Left lung (tissue), 10 donors: ENCODE results near the gene TMED4. TPM values are rescaled to one million over a fixed set of nuclear protein-coding genes. Genes with fewer than 3 reads are reported as not detected.

ENCODE experiments used
- ATAC-seq: fragments of 200-7000 bp; cut with Tn5 transposase; one replicate; pipeline ENCODE4 v1.9.1; 2020; ENCODE audit warnings: moderate library complexity
- DNase-seq, 4 donors: peaks; one replicate each; pipeline ENCODE4 v3.0.0-alpha.2; 2013 to 2020
- H3K27ac ChIP-seq, 2 donors: fragments of 200-600 bp; sonication (generic) in 1 of 2; one replicate each; pipeline versions ENCODE4 v1.5.0 to v1.8.0; 2020 to 2021
- H3K27me3 ChIP-seq, 2 donors: fragments of 200-600 bp; sonication (generic) in 1 of 2; one replicate each; pipeline versions ENCODE4 v1.5.0 to v1.8.0; 2020 to 2021
- H3K36me3 ChIP-seq, 2 donors: fragments of 200-600 bp; sonication (generic) in 1 of 2; one replicate each; pipeline versions ENCODE4 v1.5.0 to v1.8.0; 2020 to 2021
- H3K4me1 ChIP-seq, 2 donors: fragments of 200-600 bp; one replicate each; pipeline ENCODE4 v1.8.0; 2021
- H3K4me3 ChIP-seq, 2 donors: fragments of 200-600 bp; sonication (generic) in 1 of 2; one replicate each; pipeline versions ENCODE4 v1.5.0 to v1.8.0; 2020 to 2021; ENCODE audit warnings: mild to moderate bottlenecking in 1 of 2
- H3K9me3 ChIP-seq, 2 donors: fragments of 200-600 bp; sonication (generic) in 1 of 2; one replicate each; pipeline versions ENCODE4 v1.5.0 to v1.8.0; 2020 to 2021
- intact Hi-C, 2 donors: fragments of 100-400 bp; cut with DNase I; formaldehyde crosslinking; loops; one replicate each; pipeline versions ENCODE4 v1.11.2 to v1.14.2; 2022
- polyA plus RNA-seq, 6 donors: library from polyadenylated mRNA; unstranded; fragments of 120-200 nt; gene quantifications; one replicate each; pipeline ENCODE4 v1.2.1, GENCODE V29; 2013; ENCODE audit not compliant: insufficient read length in 6 of 6
- total RNA-seq, 2 donors: library from RNA; stranded (reverse); fragmentation: NEBNext Ultra II Directional; extraction: Animal tissue kit (Norgen Biotek cat#: 25700); gene quantifications; one replicate each; pipeline ENCODE4 v1.2.1, GENCODE V29; 2021
- TF ChIP-seq, protein P1 (sequence below), 2 donors: fragments of 200-600 bp; sonication (generic) in 1 of 2; IDR thresholded peaks; one replicate each; pipeline versions ENCODE4 v1.5.0 to v1.8.0; 2021; ENCODE audit warnings: antibody characterized with exemption in 2 of 2
- donor health status: DM: no; HTN: yes; CAD: no.
- donor health status: DM: no; HTN: no; CAD: no.

The TMED4 gene
- total and polyA plus RNA-seq, 8 donors, result 69.6 to 102 (median 91.5) TPM

DNA sequence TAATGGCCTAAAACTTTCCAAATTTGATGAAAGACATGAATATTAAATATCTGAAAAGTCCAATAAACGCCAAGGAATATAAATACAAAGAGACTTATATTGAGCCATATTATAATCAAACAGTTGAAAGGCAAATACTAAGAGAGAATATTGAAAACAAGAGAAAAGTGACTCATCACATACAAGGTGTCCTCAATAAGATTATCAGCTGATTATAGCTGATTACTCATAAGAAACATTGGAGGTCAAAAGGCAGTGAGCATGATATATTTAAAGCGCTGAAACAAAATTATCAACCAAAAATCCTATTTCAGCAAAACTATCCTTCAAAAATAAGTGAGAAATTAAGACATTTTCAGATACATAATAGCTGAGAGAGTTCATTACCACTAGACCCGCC, 33.1 kb downstream of the TMED4 start:
- no peak overlapping the region for H3K27ac ChIP-seq
- intact Hi-C loops, result no loop called here
- ATAC-seq (no peak), DNase-seq (no peak)
- H3K4me3 ChIP-seq, result no peak overlapping the region
- no peaks in the 10 kb centered on the region for H3K9me3 ChIP-seq
- TF ChIP-seq, protein P1, sequence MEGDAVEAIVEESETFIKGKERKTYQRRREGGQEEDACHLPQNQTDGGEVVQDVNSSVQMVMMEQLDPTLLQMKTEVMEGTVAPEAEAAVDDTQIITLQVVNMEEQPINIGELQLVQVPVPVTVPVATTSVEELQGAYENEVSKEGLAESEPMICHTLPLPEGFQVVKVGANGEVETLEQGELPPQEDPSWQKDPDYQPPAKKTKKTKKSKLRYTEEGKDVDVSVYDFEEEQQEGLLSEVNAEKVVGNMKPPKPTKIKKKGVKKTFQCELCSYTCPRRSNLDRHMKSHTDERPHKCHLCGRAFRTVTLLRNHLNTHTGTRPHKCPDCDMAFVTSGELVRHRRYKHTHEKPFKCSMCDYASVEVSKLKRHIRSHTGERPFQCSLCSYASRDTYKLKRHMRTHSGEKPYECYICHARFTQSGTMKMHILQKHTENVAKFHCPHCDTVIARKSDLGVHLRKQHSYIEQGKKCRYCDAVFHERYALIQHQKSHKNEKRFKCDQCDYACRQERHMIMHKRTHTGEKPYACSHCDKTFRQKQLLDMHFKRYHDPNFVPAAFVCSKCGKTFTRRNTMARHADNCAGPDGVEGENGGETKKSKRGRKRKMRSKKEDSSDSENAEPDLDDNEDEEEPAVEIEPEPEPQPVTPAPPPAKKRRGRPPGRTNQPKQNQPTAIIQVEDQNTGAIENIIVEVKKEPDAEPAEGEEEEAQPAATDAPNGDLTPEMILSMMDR (IDR thresholded peaks at IDR 0.05), result no peak
- H3K36me3 ChIP-seq, result no peaks in the 10 kb centered on the region
- no peaks in the 10 kb centered on the region for H3K27me3 ChIP-seq
- no peaks in the 10 kb centered on the region for H3K4me1 ChIP-seq

DNA sequence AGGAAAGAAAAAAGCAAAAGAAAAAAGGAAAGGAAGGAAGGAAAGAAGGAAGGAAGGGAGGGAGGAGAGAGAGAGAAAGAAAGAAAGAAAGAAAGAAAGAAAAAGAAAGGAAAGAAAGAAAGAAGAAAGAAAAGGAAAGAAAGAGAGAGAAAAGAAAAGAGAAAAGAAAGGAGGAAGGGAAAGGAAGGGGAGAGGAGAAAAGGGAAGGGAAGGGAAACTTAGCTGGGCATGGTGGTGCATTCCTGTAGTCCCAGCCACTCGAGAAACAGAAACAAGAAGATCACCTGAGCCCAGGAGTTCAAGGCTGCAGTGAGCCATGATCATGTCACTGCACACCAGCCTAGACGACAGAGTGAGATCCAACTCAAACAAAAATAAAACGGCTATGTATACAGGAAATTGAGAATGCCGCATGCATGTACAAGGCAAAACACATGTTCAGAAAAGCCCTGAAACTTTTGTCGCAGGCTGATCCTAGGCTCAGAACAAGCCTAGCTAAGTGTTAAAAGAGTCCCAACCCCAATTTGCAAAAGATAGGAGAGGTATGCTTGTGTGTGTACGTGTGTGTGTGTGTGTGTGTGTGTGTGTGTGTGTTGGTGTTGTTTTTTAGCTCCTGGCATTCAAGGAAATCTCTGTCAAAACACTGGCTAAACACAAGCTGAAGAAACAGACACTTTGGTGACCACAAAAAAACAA, 34.3 kb downstream of the TMED4 start:
- Histone ChIP-seq H3K9me3 (no peaks in the 10 kb centered on the region), H3K27ac (no peak overlapping the region), H3K4me1 (peaks cover 0 to 4% of the 10 kb centered on the region in 2 donors), H3K4me3 (no peak overlapping the region), H3K27me3 (no peaks in the 10 kb centered on the region), H3K36me3 (no peaks in the 10 kb centered on the region)
- no peak for DNase-seq
- intact Hi-C loops, result no loop called here
- no peak for ATAC-seq
- TF ChIP-seq, protein P1 (IDR thresholded peaks at IDR 0.05), result no peak

DNA sequence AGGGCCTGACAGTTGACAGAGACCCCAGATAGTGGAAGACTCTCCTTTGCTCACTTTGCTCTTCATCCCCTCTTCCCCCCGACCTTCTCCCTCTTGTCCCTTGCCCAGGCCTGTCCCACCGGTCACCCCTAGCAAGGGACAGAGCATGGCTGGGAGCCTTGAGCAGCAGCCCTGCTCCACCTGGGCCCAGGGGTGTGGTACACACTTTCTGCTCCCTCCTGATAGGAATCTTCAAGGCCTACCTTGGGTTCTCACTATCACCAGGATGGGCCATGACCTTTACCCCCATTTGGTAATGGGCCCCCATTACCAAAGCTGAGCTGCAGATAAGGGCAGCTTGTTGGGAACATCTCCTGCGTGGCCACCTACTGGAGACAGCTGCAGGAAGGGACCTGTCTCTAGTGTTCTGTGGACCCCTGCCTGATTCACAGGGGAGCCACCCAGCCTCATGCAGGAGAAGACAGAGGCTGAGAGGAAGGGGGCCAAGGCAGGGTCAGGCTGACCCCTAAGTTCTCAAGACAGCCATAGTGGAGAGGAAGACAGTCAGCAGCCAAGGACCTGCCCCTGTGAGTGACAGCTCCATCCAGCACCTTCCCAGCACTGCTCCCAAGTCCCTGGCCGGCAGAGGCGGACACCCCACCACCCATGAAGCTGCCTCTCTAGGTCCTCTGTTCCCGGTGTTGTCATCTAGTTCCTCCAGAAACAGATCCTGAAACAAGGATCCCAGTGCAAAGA, 40.0 kb downstream of the TMED4 start:
- no peak overlapping the region for H3K4me3 ChIP-seq
- no peaks in the 10 kb centered on the region for H3K9me3 ChIP-seq
- no peak overlapping the region for H3K27ac ChIP-seq
- no peaks in the 10 kb centered on the region for H3K36me3 ChIP-seq
- DNase-seq (no peak), ATAC-seq (no peak)
- no peaks in the 10 kb centered on the region for H3K27me3 ChIP-seq
- intact Hi-C loops, result no loop called here
- H3K4me1 ChIP-seq, result peaks cover 0 to 5% of the 10 kb centered on the region in 2 donors
- TF ChIP-seq, protein P1 (IDR thresholded peaks at IDR 0.05), result no peak

DNA sequence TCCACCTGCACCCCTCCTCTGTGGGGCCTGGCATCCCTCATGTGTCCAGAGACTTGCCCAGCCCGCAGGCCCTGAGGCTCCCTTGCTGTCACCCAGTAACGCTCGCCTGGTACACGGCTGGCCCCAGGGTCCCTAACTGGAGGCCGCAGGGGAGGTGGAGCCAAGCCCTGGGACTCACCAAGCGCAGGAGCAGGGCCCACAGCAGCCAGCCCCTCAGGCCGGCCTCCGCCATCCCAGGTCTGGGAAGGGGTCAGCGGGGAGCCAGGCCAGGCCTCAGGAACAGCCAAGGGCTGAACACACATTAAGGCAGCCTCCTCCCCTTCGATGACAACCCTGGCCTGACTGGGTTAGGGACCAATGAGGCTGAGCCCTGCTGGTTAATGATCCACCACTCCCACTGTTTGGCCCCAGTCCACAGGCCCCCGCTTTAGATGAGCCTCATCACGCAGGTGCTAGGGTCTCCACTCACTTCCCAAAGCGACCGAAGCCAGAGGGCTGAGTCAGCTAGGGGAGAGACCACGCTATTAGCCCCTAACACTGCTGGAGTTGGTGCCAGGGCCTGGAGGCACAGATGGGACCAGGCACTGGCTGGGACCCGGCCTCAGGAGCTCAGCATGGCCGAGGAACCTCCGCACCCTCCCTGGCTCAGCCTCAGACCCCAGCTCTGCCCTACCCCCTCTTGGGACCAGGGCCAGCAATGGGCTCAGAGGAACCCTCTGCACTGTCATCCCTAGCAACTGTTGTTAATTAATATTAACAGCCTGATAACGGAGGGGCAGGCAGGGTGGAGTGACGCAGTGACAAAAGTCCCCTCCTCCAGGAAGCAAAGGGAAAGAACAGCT, 40.8 kb downstream of the TMED4 start, which contains the start of gene NPC1L1:
Gene NPC1L1 (minus strand): TSS at position 303 of the 842 bp plus-strand sequence. CDS start 71 bp downstream, at position 232.
- no peak for ATAC-seq
- H3K4me3 ChIP-seq, result no peak within 1 kb of the TSS
- H3K9me3 ChIP-seq, result no peaks in the 10 kb centered on the region

More for the DNA sequence above, 40.8 kb downstream of the TMED4 start, which contains the start of gene NPC1L1:
- DNase-seq, result no peak
- no peaks in the 10 kb centered on the region for H3K27me3 ChIP-seq
- TF ChIP-seq, protein P1 (IDR thresholded peaks at IDR 0.05), result no peak
- H3K4me1 ChIP-seq, result peaks cover 0 to 5% of the 10 kb centered on the region in 2 donors
- intact Hi-C loops, result no loop called here
- H3K36me3 ChIP-seq, result no peaks in the 10 kb centered on the region
- H3K27ac ChIP-seq, result no peak within 1 kb of the TSS
